Hematopoietic multipotent progenitor cell (in vitro differentiated cells): ENCODE measurements around the gene EIF2AK2. TPM values are rescaled to one million over a fixed set of nuclear protein-coding genes. Genes with fewer than 3 reads are reported as not detected.

Source experiments
- DNase-seq, 3 donors: peaks; one replicate each; pipeline ENCODE4 v3.0.0-alpha.2; 2011 to 2015; ENCODE audit warnings: low read depth in 2 of 3, low spot score in 2 of 3
- total RNA-seq: library from RNA; depleted of rRNA; stranded (reverse); fragments of >200 nt; gene quantifications from one replicate; pipeline ENCODE4 v1.2.3, GENCODE V29; 2012

EIF2AK2 gene
- total RNA-seq, 1 donor, result 20.7 TPM

DNA sequence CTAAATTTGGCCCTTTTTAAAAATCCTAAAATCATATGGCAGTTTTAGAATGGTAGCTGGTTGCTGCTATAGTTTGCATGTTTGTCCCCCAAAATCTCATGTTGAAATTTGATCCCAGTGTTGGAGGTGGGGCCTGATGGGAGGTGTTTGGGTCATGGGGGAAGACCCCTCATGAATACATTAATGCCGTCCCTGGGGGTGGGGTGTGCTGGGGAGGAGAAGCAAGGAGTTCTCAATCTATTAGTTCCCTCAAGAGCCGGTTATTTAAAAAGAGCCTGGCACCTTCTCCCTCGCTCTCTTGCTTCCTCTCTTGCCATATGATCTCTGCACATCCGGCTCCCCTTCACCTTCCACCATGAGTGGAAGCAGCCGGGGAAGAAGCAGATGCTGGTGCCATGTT lies 51.6 kb downstream of the EIF2AK2 start:
- DNase-seq, result no peak

GRCh38 chr2:37104178-37104577 lies 52.6 kb downstream of the EIF2AK2 start:
- no peak for DNase-seq

GRCh38 chr2:37102588-37102987 lies 54.2 kb downstream of the EIF2AK2 start:
- DNase-seq, result no peak

- no peak for DNase-seq
These were observed 56.7 kb downstream of the EIF2AK2 start for GRCh38 chr2:37100054-37100453.

DNA sequence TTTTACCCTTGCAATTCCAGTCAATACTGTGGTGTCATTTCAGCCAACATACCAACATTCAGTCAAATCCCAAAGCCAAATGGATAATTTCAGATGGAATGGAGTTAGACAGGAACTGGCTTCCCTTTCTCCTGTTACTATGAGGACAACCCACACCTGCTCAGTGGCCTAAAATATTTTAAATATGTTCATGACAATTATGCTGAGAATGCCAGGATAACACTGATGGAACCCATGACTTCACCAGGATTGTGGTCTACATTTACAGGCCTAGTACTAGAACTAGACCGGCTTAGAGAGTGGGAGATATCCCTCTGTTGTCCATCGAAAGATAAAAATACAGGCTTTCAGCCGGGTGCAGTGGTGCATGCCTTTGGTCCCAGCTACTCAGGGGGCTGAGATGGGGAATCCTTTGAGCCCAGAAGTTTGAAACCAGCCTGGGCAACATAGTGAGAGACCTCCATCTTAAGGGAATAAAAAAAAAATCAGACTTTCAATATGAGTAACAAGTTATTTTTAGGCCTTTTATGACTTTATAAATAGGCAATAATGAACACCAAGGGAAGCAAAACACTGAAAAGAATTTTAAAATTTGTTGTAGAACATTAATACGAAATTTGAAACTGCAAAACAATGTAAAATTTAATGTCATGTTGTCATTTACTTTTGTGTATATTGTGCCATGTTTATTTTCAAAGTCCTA lies 58.2 kb downstream of the EIF2AK2 start:
- DNase-seq, result no peak

DNA sequence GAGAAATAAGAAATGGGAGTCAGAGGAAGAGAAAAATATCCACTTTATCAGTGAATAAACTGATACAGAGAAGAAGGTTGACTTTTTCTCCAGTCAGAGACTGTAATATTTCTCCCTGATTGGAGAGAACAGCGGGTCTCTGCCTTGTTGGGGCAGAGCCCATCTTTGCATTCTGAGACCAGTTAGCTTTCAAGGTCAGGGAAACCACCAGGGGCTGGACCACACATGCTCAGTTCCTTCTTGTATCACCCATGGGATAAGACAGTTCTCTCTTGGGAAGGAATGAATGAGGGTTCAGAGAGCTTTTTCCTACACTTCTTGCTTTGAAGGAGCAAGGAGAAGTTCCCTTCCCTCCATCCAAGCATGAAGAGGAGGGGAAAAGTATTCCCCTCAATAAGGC lies 60.2 kb downstream of the EIF2AK2 start:
- no peak for DNase-seq

- DNase-seq, result no peak
These were observed 64.9 kb downstream of the EIF2AK2 start for GRCh38 chr2:37091873-37092272.

- no peak for DNase-seq
These were observed 66.7 kb downstream of the EIF2AK2 start for GRCh38 chr2:37090019-37090477.

- peak in 1 of 3 donors; percentile 31 for DNase-seq
These were observed 71.0 kb downstream of the EIF2AK2 start for GRCh38 chr2:37085731-37086147.

DNA sequence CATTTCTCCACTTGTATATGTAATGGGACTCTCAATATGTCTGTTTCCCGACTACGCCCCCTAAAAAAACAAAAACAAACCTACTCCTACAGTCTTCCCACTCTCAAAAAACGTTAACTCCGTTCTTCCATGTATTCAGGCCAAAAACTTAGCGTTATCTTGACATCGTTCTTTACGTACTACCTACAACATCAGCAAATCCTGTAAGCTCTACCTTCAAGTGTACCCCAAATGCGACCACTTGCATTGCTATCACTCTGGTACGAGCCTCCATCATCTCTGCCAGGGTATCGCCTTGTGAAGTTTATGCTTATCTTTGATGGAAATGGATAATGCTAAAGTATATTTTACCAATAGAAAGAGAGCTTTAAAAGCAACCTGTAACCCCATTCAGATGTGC lies 72.0 kb downstream of the EIF2AK2 start:
- no peak for DNase-seq

GRCh38 chr2:37083873-37084794 lies 72.6 kb downstream of the EIF2AK2 start, which contains the start of the genes GPATCH11 and HEATR5B:
TSS of gene GPATCH11 (plus strand) at chr2:37084518. CDS start at chr2:37088382, 3,864 bp downstream.
TSS of gene HEATR5B (minus strand) at chr2:37084372. CDS start at chr2:37083414, 958 bp downstream.
- peak; percentile 91 to 94 (median 92) for DNase-seq

- DNase-seq, result peak in 2 of 3 donors; percentile 42 to 62
These were observed 76.1 kb downstream of the EIF2AK2 start for GRCh38 chr2:37080689-37081088.

GRCh38 chr2:37080266-37080665 lies 76.5 kb downstream of the EIF2AK2 start:
- DNase-seq, result peak in 2 of 3 donors; percentile 67 to 92

- no peak for DNase-seq
These were observed 85.8 kb downstream of the EIF2AK2 start for GRCh38 chr2:37070931-37071330.

DNA sequence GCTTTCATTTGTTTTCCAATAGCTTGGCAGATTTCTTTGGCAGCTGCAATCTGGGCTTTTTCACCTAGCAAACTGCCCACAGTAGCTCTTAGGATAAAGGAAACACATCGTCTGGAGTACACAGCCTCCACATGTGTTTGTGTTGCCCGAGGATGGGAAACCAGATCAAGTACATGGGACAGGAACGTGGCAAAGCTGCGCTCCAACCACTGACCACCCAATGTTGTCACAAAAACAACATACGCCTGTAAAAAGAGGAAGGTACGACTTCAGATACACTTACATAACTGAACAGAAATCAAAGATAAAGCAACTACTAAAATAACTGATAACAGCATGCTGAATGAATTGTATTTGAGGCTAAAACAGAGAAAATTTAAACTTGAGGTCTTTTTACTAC lies 88.1 kb downstream of the EIF2AK2 start:
- DNase-seq, result no peak

GRCh38 chr2:37061776-37062175 lies 95.0 kb downstream of the EIF2AK2 start:
- DNase-seq, result no peak

DNA sequence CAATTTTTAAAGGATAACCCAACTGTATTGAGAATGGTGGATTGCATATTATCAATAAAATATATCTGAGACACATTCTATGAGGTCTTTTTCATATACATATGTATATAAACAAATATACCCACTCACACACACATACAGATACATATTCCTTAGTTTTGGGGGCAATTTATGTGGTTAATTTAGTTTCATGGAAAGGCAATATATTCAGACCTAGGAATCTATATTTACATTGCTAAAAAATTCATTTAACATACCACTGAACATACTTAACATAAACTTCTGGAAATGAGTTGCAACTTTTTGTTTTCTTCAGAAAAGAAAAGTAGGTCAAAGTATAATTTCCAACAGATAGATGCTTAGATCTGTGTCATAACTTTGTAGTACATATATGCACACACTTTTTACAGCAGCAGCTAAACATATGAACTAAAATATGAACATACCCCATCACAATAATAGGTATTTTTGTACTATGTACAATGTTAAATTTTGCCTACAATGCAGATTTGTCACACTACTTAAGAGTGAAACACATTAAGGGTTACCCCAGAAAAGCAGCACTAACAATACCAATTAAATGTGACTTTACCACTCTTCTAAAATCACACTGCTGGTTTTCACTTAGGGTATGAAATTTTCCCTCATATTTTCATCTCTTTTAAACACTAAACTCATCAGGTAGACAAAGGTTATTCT lies 95.6 kb downstream of the EIF2AK2 start:
- no peak for DNase-seq

DNA sequence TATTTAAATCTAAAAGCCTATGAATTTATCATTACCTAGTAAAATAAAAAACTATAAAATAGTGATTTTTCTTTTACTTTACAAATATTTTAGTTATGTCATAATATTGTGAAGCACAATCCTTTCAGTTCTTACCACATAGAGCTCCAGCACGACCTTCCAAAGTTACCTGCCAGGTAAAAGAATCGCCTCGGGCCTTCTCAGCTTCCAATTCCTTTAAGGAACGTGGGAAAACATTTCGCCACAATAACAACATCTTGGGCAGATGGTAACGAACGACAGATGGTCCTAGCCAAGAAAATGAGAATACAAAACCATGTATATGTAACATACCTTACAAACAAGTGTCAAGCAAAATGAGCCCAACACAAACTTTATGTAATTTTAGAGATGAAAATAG lies 96.3 kb downstream of the EIF2AK2 start:
- no peak for DNase-seq

DNA sequence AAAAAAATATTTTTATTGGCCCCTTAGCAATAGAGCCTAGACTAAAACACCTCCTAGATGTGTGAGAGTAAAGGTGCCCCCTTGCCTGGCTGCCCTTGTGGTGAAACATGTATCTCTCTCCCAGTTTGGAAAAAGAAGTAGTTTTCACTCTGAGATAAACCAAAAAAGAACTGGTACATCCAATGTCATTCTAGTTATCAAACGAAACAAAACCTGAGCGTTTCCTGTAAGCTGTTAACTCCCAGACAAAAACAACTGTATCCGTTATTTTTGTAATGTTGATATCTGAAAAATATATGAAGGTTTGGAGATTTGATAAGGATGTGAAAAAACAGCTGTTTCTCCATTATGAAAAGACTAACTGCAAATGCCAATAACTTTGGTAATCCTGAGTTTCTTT lies 96.9 kb downstream of the EIF2AK2 start:
- DNase-seq, result no peak

DNA sequence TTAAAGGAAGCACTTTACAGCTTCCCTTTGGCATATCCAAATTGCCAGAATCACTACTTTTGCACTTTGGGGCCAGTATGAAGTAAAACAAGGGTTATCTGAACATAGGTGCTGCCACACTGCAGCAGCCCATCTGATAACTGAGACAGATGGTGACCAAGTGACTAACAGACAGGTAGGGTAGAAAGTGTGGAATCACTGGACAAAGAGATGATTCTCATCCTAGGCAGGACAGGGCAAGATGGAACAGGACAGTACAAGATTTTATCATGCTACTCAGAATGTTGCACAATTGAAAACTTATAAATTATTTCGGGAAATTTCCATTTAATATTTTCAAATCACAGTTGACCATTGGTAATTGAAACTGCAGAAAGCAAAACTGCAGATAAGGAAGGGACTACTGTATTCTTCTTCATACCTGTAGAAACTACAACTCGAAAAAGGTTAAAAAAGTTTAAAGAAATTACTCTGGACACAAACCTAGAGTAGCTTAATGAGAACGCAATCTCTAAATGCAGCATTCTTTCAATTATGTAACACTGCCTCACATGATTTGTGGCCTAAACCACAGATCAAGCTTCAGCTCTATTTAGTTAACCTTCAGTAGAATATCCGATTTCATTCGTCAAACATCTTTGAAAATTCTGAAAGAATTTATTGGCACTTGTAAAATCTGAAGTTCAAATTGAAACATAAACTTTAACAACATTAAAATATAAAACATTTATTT lies 104.0 kb downstream of the EIF2AK2 start:
- no peak for DNase-seq
